Trophoblast cell (in vitro differentiated cells and primary cell): ENCODE data around the gene CLEC18A.

Source experiments
- DNase-seq, 2 donors: peaks; one replicate each; pipeline ENCODE4 v3.0.0-alpha.2; 2016
- H2AFZ ChIP-seq: 2 replicates; pipeline ENCODE4 v1.6.1; 2013; ENCODE audit warnings: low read length, moderate library complexity, mild to moderate bottlenecking; ENCODE audit not compliant: insufficient read depth, poor library complexity
- H2AK5ac ChIP-seq: 2 replicates; pipeline ENCODE4 v1.6.1; 2013; ENCODE audit warnings: mild to moderate bottlenecking, low read length
- H2BK120ac ChIP-seq: 2 replicates; pipeline ENCODE4 v1.6.1; 2013; ENCODE audit warnings: low read length, mild to moderate bottlenecking, moderate library complexity; ENCODE audit not compliant: insufficient read depth, poor library complexity
- H2BK12ac ChIP-seq: 2 replicates; pipeline ENCODE4 v1.6.1; 2013; ENCODE audit warnings: mild to moderate bottlenecking, low read length, moderate library complexity
- H2BK5ac ChIP-seq: 2 replicates; pipeline ENCODE4 v1.6.1; 2013; ENCODE audit warnings: low read length, low read depth, moderate library complexity, mild to moderate bottlenecking; ENCODE audit not compliant: poor library complexity
- H3K14ac ChIP-seq: 2 replicates; pipeline ENCODE4 v1.6.1; 2013; ENCODE audit warnings: mild to moderate bottlenecking, low read length
- H3K18ac ChIP-seq: 2 replicates; pipeline ENCODE4 v1.6.1; 2013; ENCODE audit warnings: mild to moderate bottlenecking, low read length
- H3K23ac ChIP-seq: 2 replicates; pipeline ENCODE4 v1.6.1; 2013; ENCODE audit warnings: low read length
- H3K27ac ChIP-seq: 2 replicates; pipeline ENCODE4 v1.5.1; 2013; ENCODE audit warnings: low read depth, mild to moderate bottlenecking, inconsistent platforms, low read length, moderate library complexity
- H3K27me3 ChIP-seq: 2 replicates; pipeline ENCODE4 v1.6.1; 2013; ENCODE audit warnings: inconsistent platforms, mild to moderate bottlenecking, low read length, moderate library complexity; ENCODE audit not compliant: insufficient read depth
- H3K36me3 ChIP-seq, 2 experiments: 1 replicate in 1 of 2; 2 replicates in 1 of 2; pipeline ENCODE4 v1.6.1; 2013; ENCODE audit warnings: low read length in 2 of 2, mild to moderate bottlenecking in 2 of 2, moderate library complexity in 1 of 2; ENCODE audit not compliant: insufficient read depth in 2 of 2, control insufficient read depth in 1 of 2
- H3K4ac ChIP-seq: 2 replicates; pipeline ENCODE4 v1.6.1; 2013; ENCODE audit warnings: low read depth, mild to moderate bottlenecking, low read length, moderate library complexity
- H3K4me1 ChIP-seq, 2 experiments: 1 replicate in 1 of 2; 2 replicates in 1 of 2; pipeline ENCODE4 v1.6.1; 2013; ENCODE audit warnings: low read length in 2 of 2, mild to moderate bottlenecking in 2 of 2, moderate library complexity in 1 of 2; ENCODE audit not compliant: insufficient read depth in 2 of 2, control insufficient read depth in 1 of 2
- H3K4me2 ChIP-seq: 2 replicates; pipeline ENCODE4 v1.6.1; 2013; ENCODE audit warnings: inconsistent platforms, mild to moderate bottlenecking, low read length, moderate library complexity
- H3K4me3 ChIP-seq: 2 replicates; pipeline ENCODE4 v1.5.1; 2013; ENCODE audit warnings: mild to moderate bottlenecking, low read depth, low read length, inconsistent platforms
- H3K79me1 ChIP-seq: one replicate; pipeline ENCODE4 v1.6.1; 2013; ENCODE audit warnings: low read length
- H3K79me2 ChIP-seq: 2 replicates; pipeline ENCODE4 v1.6.1; 2013; ENCODE audit warnings: low read length, mild to moderate bottlenecking; ENCODE audit not compliant: control insufficient read depth, insufficient read depth, poor library complexity
- H3K9ac ChIP-seq: 2 replicates; pipeline ENCODE4 v1.6.1; 2013; ENCODE audit warnings: mild to moderate bottlenecking, low read length
- H3K9me3 ChIP-seq: 2 replicates; pipeline ENCODE4 v1.6.1; 2013; ENCODE audit warnings: low read depth, mild to moderate bottlenecking, control low read depth, inconsistent platforms, low read length; ENCODE audit not compliant: insufficient read depth
- H4K12ac ChIP-seq: 2 replicates; pipeline ENCODE4 v1.6.1; 2013; ENCODE audit warnings: low read depth, mild to moderate bottlenecking, low read length, moderate library complexity
- H4K8ac ChIP-seq: 2 replicates; pipeline ENCODE4 v1.6.1; 2013; ENCODE audit warnings: low read depth, mild to moderate bottlenecking, low read length, moderate library complexity
- H4K91ac ChIP-seq: one replicate; pipeline ENCODE4 v1.6.1; 2013; ENCODE audit warnings: low read depth, mild to moderate bottlenecking, low read length, moderate library complexity
- WGBS: extraction: QIAGEN DNeasy Blood & Tissue Kit; methylation state at CpG from one replicate; pipeline ENCODE4 v1.1.7; 2013; ENCODE audit warnings: missing lambda C conversion rate; ENCODE audit not compliant: insufficient read length, insufficient coverage; ENCODE audit errors: extremely low coverage; 5-methylcytosine and 5-hydroxymethylcytosine counted together

CLEC18A gene

DNA sequence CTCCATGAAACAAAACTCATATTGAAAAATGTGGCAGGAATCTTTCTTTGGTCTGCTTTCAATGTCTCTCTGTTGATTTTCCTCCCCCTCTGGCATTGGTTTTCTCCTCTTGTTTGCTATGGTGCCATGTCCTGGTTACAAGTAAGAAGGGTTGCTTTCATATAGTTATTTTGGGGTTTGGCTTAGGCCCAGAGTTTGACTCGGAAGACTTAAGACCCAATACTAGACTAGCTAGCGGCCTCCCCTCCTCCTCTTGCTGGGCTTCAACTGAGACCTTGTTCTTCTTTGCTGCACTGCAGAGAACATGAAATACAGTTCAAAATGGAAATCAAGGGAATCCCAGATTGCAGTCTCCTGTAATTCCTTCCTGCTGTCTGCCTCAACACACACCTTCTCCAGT, 30.0 kb upstream of the CLEC18A start:
- H3K4me1 ChIP-seq: peaks cover 19 to 27% of the 10 kb centered on the region in 2 experiments
- H4K12ac ChIP-seq: no peak overlapping the region
- H3K4ac ChIP-seq: no peak overlapping the region
- no peak overlapping the region for H3K18ac ChIP-seq
- DNase-seq: no peak
- H3K9me3 ChIP-seq: no peaks in the 10 kb centered on the region
- H3K14ac ChIP-seq: no peak overlapping the region
- no peak overlapping the region for H3K4me3 ChIP-seq
- H3K9ac ChIP-seq: no peak overlapping the region
- no peak overlapping the region for H2BK120ac ChIP-seq
- no peak overlapping the region for H4K91ac ChIP-seq
- H3K27ac ChIP-seq: no peak overlapping the region
- H4K8ac ChIP-seq: no peak overlapping the region
- no peaks in the 10 kb centered on the region for H3K79me2 ChIP-seq
- no peak overlapping the region for H2AFZ ChIP-seq
- H2BK5ac ChIP-seq: no peak overlapping the region
- no CpG with 5 or more reads among the region's 2 CpGs for whole genome bisulfite sequencing
- H2AK5ac ChIP-seq: no peak overlapping the region
- H3K23ac ChIP-seq: no peak overlapping the region
- H3K4me2 ChIP-seq: no peak overlapping the region
- H3K36me3 ChIP-seq: peaks cover 0 to 2% of the 10 kb centered on the region in 2 experiments
- H2BK12ac ChIP-seq: no peak overlapping the region
- no peaks in the 10 kb centered on the region for H3K27me3 ChIP-seq
- H3K79me1 ChIP-seq: peaks cover 2% of the 10 kb centered on the region

DNA sequence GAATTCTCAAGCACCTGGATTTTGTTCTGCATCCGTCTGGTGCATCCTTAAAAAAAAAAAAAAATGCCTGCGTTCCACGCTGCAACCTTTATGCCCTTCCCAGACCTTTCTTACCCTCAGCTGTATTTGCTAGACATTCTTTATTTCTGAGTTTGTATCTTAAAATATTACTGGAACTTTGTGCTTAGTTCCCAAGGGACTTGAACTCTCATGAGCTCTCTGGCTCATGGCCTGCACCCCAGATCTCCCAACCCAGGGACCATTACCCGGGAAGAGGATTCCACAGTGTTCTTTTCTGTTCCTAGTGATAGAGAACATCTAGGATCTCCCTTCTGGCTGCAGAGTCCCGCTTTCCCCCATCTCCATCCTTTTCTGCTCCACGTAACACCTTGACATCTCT, 28.9 kb upstream of the CLEC18A start:
- Histone ChIP-seq H2BK5ac (no peak overlapping the region), H3K9me3 (no peaks in the 10 kb centered on the region)
- no CpG with 5 or more reads among the region's 6 CpGs for WGBS

DNA sequence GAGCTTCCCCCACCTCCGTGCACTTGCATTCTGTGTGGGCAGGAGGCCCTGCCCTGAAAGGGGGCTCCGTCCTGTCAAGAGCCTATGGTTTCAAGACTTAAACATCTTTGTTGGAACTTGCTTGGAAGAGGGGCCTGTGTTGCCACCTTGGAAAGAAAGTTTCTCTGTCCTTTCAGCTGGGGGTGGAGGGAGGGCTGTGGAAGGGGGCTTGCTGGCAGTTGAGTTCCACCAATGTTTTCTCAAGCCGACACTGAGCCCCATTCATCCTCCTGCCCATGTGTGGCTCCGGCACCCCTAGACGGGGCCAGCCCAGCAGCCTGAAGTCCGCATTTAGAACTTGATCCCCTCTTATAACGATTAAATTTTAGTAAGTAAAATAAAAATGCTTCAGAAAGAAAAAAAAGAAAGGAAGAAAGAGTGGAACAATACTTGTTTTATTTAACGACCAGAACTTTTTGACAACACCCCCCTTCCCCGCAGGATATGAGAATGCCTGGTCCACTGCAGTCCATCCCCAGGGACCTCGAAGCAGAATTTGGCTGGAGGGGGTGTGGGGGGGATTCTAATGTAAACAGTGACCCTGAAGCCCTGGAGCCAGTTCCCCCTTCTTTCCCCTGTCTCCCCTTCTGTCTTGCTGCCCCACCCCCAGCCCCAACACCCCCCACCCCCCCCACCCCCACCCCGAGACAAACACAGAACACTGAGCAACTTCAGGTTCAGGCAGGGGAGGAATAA, 26.9 kb upstream of the CLEC18A start:
- no CpG with 5 or more reads among the region's 11 CpGs for WGBS
- Histone ChIP-seq H3K36me3 (peaks cover 0 to 2% of the 10 kb centered on the region in 2 experiments), H3K4me2 (no peak overlapping the region), H2AK5ac (no peak overlapping the region), H3K4me1 (peaks cover 6 to 7% of the 10 kb centered on the region in 2 experiments), H3K18ac (no peak overlapping the region), H2BK12ac (no peak overlapping the region), H3K9ac (no peak overlapping the region), H2AFZ (no peak overlapping the region), H3K79me1 (peaks cover 2% of the 10 kb centered on the region), H4K8ac (no peak overlapping the region), H3K4me3 (no peak overlapping the region), H3K27ac (no peak overlapping the region), H3K14ac (no peak overlapping the region), H4K12ac (no peak overlapping the region), H4K91ac (no peak overlapping the region), H2BK120ac (no peak overlapping the region), H3K27me3 (no peaks in the 10 kb centered on the region), H3K79me2 (no peaks in the 10 kb centered on the region), H3K23ac (no peak overlapping the region), H3K4ac (no peak overlapping the region), H3K9me3 (no peaks in the 10 kb centered on the region), H2BK5ac (no peak overlapping the region)
- no peak for DNase-seq

More for the DNA sequence above, 28.9 kb upstream of the CLEC18A start:
- Histone ChIP-seq H3K4me3 (no peak overlapping the region), H3K14ac (no peak overlapping the region), H3K79me2 (no peaks in the 10 kb centered on the region), H3K4me2 (no peak overlapping the region), H3K4me1 (peaks cover 11 to 19% of the 10 kb centered on the region in 2 experiments), H4K91ac (no peak overlapping the region), H2AFZ (no peak overlapping the region), H2AK5ac (no peak overlapping the region), H2BK120ac (no peak overlapping the region), H3K18ac (no peak overlapping the region), H4K12ac (no peak overlapping the region), H3K79me1 (peaks cover 2% of the 10 kb centered on the region), H4K8ac (no peak overlapping the region), H3K4ac (no peak overlapping the region), H2BK12ac (no peak overlapping the region), H3K27me3 (no peaks in the 10 kb centered on the region), H3K36me3 (peaks cover 0 to 2% of the 10 kb centered on the region in 2 experiments), H3K27ac (no peak overlapping the region), H3K9ac (no peak overlapping the region), H3K23ac (no peak overlapping the region)
- DNase-seq: no peak

DNA sequence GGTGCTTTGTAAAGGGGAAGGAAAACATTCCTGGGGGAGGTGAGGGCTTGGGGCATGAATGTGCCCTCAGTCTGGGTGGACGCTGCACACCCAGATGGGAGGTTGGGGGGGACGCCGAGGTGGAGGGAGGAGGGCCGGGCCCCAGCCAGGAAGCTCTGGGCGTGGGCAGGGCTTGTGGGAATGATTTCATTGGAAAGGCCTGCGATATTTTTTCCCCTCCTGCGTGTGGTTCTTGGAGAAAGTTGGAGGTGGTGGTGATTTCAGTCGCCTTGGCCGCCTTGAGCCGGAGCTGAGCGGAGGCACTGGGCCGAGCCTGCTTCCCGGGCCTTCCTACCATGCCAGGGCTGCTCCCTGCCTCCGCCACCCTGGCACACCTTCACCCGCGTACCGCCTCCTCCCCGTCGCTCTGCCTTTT, 26.4 kb upstream of the CLEC18A start:
- peak overlapping the region; percentile 62 for H3K18ac ChIP-seq

More for the DNA sequence above, 26.4 kb upstream of the CLEC18A start:
- no CpG with 5 or more reads among the region's 19 CpGs for WGBS
- no peak overlapping the region for H3K9ac ChIP-seq
- H3K9me3 ChIP-seq: no peaks in the 10 kb centered on the region
- H2AK5ac ChIP-seq: no peak overlapping the region
- H4K8ac ChIP-seq: peak overlapping the region; percentile 45
- peaks cover 2% of the 10 kb centered on the region for H3K79me1 ChIP-seq
- H3K27me3 ChIP-seq: no peaks in the 10 kb centered on the region
- H2BK12ac ChIP-seq: no peak overlapping the region
- H3K4ac ChIP-seq: no peak overlapping the region
- H3K27ac ChIP-seq: no peak overlapping the region
- no peak overlapping the region for H2BK120ac ChIP-seq
- peak overlapping the region; percentile 15 for H3K4me2 ChIP-seq
- peaks cover 6 to 7% of the 10 kb centered on the region in 2 experiments for H3K4me1 ChIP-seq
- no peak overlapping the region for H2AFZ ChIP-seq
- no peak overlapping the region for H4K12ac ChIP-seq
- H4K91ac ChIP-seq: no peak overlapping the region
- no peak overlapping the region for H3K4me3 ChIP-seq
- peak overlapping the region; percentile 73 for H3K14ac ChIP-seq
- H3K23ac ChIP-seq: no peak overlapping the region
- no peak for DNase-seq
- no peak overlapping the region for H2BK5ac ChIP-seq
- H3K79me2 ChIP-seq: no peaks in the 10 kb centered on the region
- H3K36me3 ChIP-seq: peaks cover 2% of the 10 kb centered on the region in 2 experiments
